ENCODE data around the gene CCDC116.
"Not testable (repeated sequence)": the region's sequence is repeated elsewhere in the genome, so short reads cannot be mapped to it uniquely, and the experiment has no call there.

Gene CCDC116

GRCh38 chr22:21598302-21598701, 34.3 kb upstream of the CCDC116 start:
- in situ Hi-C loops (cut with HindIII; ENCODE audit: low pct_unique_long_range_greater_than_20kb, low sequenced_read_pairs), result no loop called here
- no peak for DNase-seq (ENCODE audit: low read depth in 1 of 2, low spot score in 1 of 2)
- no peak for TF ChIP-seq JUND (IDR thresholded peaks at IDR 0.05; ENCODE audit: low read depth)

GRCh38 chr22:21599053-21599893, 33.3 kb upstream of the CCDC116 start:
- in situ Hi-C loops (cut with HindIII; ENCODE audit: low pct_unique_long_range_greater_than_20kb, low sequenced_read_pairs), result no loop called here
- no peak for DNase-seq (ENCODE audit: low read depth in 1 of 2, low spot score in 1 of 2)

GRCh38 chr22:21602579-21602978, 30.0 kb upstream of the CCDC116 start:
- TF ChIP-seq JUND (IDR thresholded peaks at IDR 0.05; ENCODE audit: low read depth), result no peak
- no peak for DNase-seq (ENCODE audit: low read depth in 1 of 2, low spot score in 1 of 2)
- in situ Hi-C loops (cut with HindIII; ENCODE audit: low pct_unique_long_range_greater_than_20kb, low sequenced_read_pairs), result no loop called here

More at GRCh38 chr22:21599053-21599893, 33.3 kb upstream of the CCDC116 start:
- no peak for TF ChIP-seq JUND (IDR thresholded peaks at IDR 0.05; ENCODE audit: low read depth)

- no peak for DNase-seq (ENCODE audit: low read depth in 1 of 2, low spot score in 1 of 2)
- in situ Hi-C loops (cut with HindIII; ENCODE audit: low pct_unique_long_range_greater_than_20kb, low sequenced_read_pairs), result no loop called here
- no peak for TF ChIP-seq JUND (IDR thresholded peaks at IDR 0.05; ENCODE audit: low read depth)
Observed at GRCh38 chr22:21603973-21604372, 28.6 kb upstream of the CCDC116 start.

GRCh38 chr22:21605887-21606564, 26.5 kb upstream of the CCDC116 start:
- in situ Hi-C loops (cut with HindIII; ENCODE audit: low pct_unique_long_range_greater_than_20kb, low sequenced_read_pairs), result no loop called here
- no peak for TF ChIP-seq JUND (IDR thresholded peaks at IDR 0.05; ENCODE audit: low read depth)
- no peak for DNase-seq (ENCODE audit: low read depth in 1 of 2, low spot score in 1 of 2)

GRCh38 chr22:21606775-21607174, 25.8 kb upstream of the CCDC116 start:
- no peak for TF ChIP-seq JUND (IDR thresholded peaks at IDR 0.05; ENCODE audit: low read depth)
- DNase-seq (ENCODE audit: low read depth in 1 of 2, low spot score in 1 of 2), result no peak
- in situ Hi-C loops (cut with HindIII; ENCODE audit: low pct_unique_long_range_greater_than_20kb, low sequenced_read_pairs), result no loop called here

- DNase-seq (ENCODE audit: low read depth in 1 of 2, low spot score in 1 of 2); in situ Hi-C loops (cut with HindIII; ENCODE audit: low pct_unique_long_range_greater_than_20kb, low sequenced_read_pairs): not testable (repeated sequence)
Observed at GRCh38 chr22:21609556-21610157, 22.9 kb upstream of the CCDC116 start.

GRCh38 chr22:21611210-21611977, 21.2 kb upstream of the CCDC116 start:
- in situ Hi-C loops (cut with HindIII; ENCODE audit: low pct_unique_long_range_greater_than_20kb, low sequenced_read_pairs), result no loop called here
- TF ChIP-seq JUND (IDR thresholded peaks at IDR 0.05; ENCODE audit: low read depth), result no peak
- DNase-seq (ENCODE audit: low read depth in 1 of 2, low spot score in 1 of 2), result no peak

- no peak for DNase-seq (ENCODE audit: low read depth in 1 of 2, low spot score in 1 of 2)
- in situ Hi-C loops (cut with HindIII; ENCODE audit: low pct_unique_long_range_greater_than_20kb, low sequenced_read_pairs), result no loop called here
- no peak for TF ChIP-seq JUND (IDR thresholded peaks at IDR 0.05; ENCODE audit: low read depth)
Observed at GRCh38 chr22:21612858-21613257, 19.7 kb upstream of the CCDC116 start.

GRCh38 chr22:21613553-21614233, 18.9 kb upstream of the CCDC116 start:
- TF ChIP-seq JUND (IDR thresholded peaks at IDR 0.05; ENCODE audit: low read depth), result no peak
- no peak for DNase-seq (ENCODE audit: low read depth in 1 of 2, low spot score in 1 of 2)
- in situ Hi-C loops (cut with HindIII; ENCODE audit: low pct_unique_long_range_greater_than_20kb, low sequenced_read_pairs), result no loop called here

GRCh38 chr22:21615731-21616130, 16.8 kb upstream of the CCDC116 start:
- DNase-seq (ENCODE audit: low read depth in 1 of 2, low spot score in 1 of 2), result no peak
- in situ Hi-C loops (cut with HindIII; ENCODE audit: low pct_unique_long_range_greater_than_20kb, low sequenced_read_pairs), result no loop called here
- TF ChIP-seq JUND (IDR thresholded peaks at IDR 0.05; ENCODE audit: low read depth), result no peak

- in situ Hi-C loops (cut with HindIII; ENCODE audit: low pct_unique_long_range_greater_than_20kb, low sequenced_read_pairs), result not testable (repeated sequence)
Observed at GRCh38 chr22:21617337-21617736, 15.2 kb upstream of the CCDC116 start.

More at GRCh38 chr22:21617337-21617736, 15.2 kb upstream of the CCDC116 start:
- not testable (repeated sequence) for DNase-seq (ENCODE audit: low read depth in 1 of 2, low spot score in 1 of 2)
